HG03378 (cell line): Measurements from ENCODE around the gene TAOK1.
"Not testable (repeated sequence)": the region's sequence is repeated elsewhere in the genome, so short reads cannot be mapped to it uniquely, and the experiment has no call there.

Source experiments
- ATAC-seq: cut with Tn5 transposase; IDR thresholded peaks from one replicate; pipeline ENCODE4 v1.9.1; 2021; ENCODE audit warnings: mild to moderate bottlenecking, moderate library complexity; ENCODE audit not compliant: unreplicated experiment

The TAOK1 gene

DNA sequence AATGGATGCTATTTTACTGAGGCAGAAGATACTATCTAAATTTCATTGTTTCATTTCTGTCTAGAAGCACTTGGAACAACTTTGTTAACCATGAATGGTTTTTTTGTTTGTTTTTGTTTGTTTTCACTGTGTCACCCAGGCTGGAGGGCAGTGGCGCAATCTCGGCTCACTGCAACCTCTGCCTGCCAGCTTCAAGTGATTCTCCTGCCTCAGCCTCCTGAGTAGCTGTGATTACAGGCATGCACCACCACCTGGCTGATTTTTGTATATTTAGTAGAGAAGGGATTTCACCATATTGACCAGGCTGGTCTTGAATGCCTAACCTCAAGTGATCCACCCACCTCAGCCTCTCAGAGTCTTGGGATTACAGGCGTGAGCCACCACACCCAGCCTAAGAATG, 136.2 kb downstream of the TAOK1 start:
- ATAC-seq = no peak

DNA sequence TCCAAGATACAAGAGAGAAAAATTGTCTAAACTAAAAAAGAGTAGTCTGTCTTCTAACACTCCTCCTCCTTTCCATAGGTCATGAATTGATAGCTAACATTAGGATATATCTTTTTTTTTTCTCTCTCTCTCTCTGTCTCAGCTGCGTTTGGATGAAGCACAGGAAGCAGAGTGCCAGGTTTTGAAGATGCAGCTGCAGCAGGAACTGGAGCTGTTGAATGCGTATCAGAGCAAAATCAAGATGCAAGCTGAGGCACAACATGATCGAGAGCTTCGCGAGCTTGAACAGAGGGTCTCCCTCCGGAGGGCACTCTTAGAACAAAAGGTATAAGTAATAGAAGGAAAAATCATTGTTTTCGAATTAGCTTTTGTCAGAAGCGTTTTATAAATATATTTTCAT, 143.8 kb downstream of the TAOK1 start:
- ATAC-seq = no peak

DNA sequence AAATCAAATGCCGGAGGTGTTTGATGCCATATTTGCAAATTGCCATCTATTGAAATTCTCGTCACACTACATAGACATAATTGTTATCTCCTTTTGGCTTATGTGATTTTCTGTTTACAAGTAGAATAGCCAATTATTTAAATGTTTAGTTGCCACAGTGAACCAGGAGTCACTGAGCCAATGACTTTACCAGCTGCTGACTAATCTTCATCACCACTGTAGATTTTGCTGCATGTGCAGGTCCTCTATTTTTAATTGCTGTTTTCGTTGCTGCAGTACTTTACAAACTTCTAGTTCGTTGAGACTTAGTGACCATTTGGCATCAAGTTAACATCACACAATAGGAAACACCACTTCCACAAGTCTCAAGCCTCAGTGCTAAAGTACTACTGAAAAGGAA, 153.9 kb downstream of the TAOK1 start:
- no peak for ATAC-seq

DNA sequence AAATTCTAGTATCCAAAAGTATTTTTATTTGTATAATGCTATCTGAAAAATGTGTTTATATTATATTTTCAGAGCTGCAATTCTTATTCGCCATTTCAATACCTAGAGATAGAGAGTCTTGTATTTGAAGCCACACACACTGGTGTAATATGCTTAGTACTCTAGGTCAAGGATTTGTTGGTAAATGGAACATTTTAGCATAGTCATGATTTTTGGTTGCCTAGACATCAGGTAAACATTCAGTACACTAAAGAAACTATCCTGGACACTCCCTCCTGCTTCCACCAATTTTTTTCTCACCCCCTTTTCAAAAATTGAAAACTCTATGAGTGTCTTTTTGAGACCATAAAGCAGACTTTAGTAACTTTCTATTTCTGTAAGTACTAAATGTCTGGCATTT, 155.9 kb downstream of the TAOK1 start:
- no peak for ATAC-seq

DNA sequence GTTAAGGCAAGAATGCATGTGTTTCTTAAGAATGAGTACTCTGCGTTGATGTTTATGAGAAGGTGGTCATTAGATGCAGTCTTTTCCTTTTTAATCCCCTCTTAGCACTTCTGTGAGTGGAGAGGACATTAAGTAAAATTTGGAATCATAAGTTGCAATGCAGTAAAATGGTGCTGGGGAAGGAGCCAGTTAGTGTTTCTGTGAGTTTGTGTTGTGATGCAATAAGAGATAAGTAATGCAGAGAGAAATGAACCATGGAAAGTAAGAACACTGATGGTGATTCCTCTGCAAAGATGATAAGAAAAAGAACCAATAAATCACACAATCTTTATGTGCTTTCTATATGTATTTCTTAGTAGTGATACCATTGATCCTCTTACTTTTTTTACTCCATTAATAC, 156.7 kb downstream of the TAOK1 start:
- ATAC-seq = no peak

DNA sequence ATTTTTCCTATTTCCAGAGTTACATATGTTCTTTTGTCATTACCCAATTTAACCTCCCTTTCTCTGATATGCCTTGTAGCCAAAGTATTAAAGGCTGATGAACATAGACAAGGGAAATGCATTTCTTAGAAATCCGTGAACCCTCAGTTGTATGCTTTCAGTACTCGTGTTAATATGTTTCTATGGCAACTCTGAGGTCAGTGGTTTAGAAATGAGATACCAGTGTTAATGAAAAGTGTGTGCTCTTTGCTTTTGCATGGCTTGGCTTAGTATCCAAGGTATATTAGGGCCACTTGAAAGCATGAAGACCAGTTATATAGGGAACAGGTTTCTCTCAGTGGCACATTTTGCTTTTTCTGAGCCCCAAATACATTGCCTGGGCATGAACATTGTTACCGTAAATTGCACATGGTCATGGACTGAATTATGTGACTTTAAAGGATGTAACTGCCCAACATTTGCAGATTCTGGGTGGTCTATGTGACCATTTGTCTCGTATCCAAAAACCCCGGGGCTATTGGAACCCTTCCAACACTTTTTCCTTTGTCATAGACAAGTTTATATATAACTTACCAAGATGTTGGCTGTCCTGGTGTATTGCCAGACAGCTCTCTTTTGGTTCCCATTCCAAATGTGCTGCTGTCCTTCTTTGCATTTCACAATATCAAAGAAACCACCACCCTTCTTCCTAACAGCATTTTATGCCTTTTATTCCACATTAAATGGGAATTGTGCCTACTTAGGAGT, 159.2 kb downstream of the TAOK1 start:
- no peak for ATAC-seq

DNA sequence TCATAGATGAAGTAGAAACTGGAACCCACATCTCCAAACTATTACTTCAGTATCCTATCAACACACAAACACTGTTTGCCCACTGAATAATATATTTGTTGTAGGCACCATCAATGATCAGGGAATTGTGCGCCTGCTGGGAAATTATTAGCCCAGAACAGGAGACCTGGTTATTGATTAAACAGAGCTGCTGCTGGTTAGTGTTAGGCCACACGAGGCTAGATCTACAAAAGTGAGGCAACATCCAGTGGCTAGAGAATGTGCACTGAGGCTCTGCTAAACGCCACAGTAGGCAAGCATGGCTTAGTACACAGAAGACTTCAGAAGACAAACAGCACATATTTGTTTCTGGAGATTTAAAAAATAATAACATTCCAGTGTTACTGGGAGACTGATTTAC, 165.7 kb downstream of the TAOK1 start:
- ATAC-seq = no peak

DNA sequence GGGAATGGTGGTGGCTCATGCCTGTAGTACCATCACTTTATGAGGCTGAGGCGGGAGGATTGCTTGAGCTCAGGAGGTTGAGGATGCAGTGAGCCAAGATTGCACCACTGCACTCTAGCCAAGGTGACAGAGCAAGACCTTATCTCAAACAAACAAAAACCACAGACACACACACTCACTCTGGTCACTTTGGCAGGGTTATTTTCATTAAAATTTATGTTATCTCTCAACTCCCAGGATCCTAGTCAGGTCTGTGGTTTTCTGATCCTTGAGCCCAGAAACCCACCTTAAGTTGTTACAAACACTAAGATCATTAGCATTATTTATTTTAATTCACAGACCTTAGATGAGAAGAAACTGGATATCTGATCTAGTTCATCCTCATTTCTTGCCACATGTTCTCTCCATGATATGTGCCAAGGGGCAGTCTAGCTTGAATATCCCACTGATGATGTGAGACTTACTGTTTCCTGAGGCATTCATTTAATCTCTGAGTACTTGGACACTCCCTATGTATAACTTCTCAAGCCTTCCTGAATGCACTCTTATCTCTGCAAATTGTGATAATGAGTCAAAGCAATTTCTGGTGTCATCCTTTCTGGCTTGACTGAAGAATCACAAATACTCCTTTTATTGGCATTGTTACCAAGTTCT, 167.0 kb downstream of the TAOK1 start:
- ATAC-seq = no peak

DNA sequence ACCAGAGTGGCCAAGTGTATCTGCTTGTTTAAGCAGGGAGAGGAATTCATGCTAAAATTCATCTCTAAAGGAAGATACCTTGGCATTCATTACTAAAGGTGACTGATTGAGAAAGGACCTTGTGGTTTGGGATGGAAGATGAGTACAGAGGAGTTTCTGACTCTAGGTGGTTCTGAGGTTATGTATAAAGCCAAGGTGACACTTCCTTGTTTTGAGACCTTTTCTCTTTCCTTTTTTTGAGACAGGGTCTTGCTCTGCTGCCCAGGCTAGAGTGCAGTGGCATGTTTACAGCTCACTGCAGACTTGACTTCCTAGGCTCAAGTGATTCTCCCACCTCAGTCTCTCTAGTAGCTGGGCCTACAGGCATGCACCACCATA, 167.6 kb downstream of the TAOK1 start:
- no peak for ATAC-seq

DNA sequence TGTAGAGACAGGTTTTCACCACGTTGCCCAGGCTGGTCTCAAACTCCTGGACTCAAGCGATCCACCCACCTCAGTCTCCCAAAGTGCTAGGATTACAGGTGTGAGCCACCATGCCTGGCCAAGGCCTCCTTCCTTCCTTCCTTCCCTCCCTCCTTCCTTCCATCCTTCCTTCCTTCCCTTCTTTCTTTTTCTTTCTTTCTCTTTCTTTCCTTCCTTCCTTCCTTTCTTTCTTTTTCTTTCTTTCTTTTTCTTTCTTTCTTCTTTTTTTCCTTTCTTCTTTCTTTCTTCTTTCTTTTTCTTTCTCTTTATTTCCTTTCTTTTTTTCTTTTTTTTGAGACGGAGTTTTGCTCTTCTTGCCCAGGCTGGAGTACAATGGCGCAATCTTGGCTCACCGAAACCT, 168.0 kb downstream of the TAOK1 start:
- not testable (repeated sequence) for ATAC-seq

DNA sequence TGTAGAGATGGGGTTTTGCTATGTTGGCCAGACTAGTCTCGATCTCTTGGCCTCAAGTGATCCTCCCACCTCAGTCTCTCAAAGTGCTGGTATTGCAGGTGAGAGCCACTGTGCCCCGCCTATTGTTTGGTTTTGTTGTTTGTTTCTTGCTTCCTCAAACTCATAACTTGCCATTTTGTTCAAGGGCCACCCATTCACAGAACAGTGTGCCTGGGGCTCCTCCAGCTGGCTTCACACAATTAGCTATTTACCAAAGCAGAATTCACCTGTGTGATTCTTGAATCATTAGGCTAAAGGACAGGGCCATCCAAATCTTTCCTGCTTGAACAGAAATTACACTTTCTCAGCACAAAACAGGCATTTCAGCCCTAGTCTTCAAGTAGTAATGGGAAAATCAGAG, 169.5 kb downstream of the TAOK1 start:
- ATAC-seq = no peak

DNA sequence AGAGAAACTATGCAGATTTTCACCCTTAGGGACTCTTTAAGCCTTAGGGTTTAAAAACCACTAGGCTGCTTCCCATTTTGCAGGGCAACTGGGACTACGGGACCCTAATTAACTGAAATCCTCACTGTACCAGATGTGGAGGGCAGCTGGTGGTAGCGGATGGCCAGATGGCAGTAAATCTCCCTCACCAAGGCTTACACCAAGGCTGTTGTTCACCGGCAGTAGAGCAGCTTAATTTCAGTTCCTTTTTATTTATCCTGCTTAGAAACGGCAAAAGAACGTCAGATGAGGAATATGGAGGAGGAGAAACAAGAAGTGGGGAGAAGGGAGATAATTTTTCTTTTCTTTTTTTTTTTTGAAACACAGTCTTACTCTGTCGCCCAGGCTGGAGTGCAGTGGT, 170.2 kb downstream of the TAOK1 start:
- no peak for ATAC-seq

DNA sequence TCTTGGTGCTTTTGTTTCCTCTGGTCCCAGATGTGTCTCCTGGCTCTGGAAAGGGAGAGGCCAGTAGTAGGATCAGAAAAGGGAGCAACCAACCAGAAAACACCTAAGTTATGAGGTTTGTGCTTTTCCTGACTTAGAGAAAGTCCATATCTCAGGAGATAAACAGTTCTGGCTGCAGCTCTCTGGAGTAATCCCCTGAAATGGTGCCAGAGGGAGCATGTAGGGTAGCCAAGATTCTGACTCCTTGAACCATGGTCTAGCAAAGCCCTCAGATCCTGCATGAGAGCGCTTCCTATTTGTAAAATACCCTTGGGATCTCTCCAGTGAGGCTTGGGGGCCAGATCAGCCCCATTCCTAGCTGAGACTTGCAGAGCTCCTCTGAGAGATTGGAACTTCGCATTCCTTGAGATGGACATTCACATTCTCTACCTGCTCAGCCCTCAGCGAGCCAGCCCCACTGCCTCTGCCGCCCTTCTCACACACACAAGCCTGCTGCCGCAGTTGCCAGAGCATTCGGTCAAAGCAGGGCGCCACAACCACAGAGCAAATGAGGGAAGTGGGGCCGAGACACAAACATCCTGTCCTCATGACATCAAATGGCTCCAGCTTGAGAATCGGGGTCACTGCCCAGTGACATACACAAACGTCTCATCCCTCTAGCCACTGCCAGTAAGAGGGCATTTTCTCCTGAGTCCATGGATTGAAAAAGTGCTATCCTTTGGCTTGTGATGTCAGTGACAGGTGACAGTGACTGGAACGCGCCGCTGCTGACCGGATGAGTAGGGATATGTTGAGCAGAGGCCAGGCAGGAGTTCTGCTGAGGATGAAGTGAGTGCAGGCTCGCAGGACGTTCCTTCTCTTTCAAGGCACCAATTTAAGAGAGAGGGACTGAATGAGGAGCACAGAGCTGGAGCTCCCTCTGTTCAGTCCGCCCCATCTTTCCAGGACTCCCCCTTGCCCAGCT, 171.7 kb downstream of the TAOK1 start:
- ATAC-seq = no peak

DNA sequence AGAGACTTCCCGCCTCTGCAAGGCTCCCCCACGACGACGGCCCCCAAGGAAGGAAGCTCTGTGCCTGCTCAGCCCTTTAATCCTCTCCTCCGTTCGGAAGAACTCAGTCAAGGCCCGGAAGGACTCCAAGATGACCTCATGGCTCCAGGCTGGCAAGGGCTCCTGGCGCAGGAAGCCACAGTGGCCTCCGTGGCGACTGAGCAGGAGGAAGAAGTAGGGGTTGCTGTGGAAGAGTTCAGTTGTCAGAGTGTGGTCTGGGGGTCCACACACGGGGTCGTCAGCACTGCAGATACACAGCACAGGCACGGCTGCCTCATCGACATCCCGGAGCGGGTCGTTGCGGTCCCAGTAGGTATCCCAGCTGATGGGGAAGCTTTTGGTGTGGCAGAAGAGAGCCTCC, 172.5 kb downstream of the TAOK1 start:
- no peak for ATAC-seq

DNA sequence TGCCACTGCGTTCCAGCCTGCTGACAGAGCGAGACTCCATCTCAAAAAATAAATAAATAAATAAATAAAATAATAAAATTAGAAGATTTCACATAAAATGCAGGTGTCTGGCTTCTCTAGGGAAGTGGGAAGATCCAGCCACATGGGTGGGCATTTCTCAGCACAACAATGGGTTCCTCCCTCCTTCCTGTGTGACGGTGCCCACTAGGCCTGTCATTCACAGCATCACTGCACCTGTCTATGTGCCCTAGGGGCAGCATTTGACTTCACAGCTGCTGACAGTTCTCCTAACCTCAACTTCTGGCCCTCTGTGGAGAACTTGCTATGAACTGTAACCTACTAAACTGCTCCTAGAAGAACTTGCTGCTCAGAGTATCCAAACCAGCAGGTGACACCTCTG, 173.7 kb downstream of the TAOK1 start:
- ATAC-seq = no peak

DNA sequence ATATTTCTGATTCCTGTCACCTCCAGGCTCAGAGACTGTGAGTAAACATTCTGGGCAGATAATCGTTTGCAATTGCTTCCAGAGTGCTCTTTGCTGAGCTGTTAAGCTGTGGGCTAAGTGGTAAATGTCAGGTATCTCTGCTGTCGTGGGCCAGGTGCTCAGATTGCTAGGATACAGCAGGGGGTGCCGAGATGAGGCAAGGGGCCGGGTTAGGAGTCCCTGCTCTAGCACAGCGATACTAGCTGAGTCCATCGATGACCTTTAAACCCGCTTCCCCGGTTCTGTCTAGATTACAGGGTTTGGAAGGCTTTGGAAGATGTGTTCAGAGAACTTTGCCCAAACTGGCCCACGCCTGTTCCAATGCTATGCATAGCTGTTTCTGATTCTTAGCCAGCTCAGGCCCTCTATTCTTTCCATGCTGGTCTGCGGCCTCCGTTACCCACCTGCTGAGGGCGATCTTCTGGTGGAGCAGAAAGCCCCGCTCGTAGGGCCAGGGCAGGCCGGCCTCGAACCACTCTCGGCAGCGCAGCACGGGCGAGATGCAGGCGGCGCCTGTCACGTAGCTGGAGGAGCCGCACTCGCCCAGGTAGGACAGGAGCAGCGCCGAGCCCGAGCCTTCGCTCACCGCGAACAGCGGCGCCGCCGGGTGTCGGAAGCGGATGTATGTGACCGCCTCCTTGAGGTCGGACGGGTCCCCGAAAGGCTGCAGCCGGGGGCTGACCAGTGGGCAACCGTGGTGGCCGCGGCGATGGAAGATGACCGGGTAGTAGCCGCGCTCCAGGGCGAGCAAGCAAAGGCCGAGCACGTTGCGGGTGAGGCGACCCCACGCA, 175.7 kb downstream of the TAOK1 start:
- no peak for ATAC-seq

DNA sequence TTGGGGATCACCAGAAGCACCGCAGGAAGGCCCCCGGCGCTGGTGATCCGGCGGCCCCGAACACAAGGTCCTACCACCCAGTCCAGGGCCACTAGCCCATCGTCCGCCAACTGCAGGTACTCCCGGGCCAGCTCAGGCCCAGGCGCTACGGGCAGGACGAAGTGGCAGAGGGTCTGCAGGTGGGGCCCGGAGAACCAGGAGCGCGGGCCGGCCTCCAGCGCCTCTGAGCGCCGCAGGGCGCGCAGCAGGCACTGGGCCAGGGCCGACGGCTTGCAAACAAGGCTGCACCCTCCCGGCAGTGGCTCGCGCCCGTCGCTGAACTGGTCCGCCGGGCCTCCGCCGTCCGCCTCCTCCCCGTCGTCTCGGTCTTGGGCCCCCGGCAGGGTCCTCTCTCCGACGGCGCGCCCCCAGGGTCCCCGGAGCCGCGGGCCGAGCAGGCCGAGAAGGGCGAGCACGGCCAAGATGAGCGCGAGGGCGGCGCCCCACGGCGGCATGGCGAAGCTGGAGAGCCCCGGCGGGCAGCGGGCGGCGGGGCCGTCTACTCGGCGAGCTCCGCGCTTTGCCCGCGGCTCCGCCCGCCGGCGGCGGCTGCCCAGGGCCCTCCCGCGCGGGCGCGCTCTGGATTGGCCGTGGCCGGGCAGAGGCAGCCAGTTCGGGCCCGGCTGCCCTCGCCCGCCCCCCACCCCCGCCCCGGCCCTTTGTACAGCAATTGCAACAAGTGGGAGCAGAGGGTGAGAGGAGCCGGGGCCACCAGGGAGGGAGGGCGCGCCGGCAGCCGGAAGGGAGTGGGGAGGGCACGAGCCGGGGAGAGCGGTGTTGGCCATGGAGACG, 176.5 kb downstream of the TAOK1 start, which contains the start of gene ABHD15:
Gene ABHD15, minus strand, starts transcription at position 565 of the 831 bp plus-strand sequence. Its CDS starts 71 bp downstream, at position 494.
- ATAC-seq = no peak

DNA sequence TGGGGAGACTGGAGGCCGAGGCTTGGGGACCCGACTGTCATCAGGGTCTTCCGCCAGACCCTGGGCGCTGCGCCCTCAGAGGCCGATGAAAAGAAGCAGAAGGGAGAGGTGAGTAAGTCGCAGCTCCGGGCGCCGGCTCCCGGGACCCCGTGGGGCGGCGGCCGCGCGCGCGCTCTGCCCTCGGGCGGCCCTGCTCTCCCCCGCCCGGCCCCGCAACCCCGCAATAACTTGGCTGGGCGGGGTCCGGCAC, 177.1 kb downstream of the TAOK1 start:
- ATAC-seq = no peak

DNA sequence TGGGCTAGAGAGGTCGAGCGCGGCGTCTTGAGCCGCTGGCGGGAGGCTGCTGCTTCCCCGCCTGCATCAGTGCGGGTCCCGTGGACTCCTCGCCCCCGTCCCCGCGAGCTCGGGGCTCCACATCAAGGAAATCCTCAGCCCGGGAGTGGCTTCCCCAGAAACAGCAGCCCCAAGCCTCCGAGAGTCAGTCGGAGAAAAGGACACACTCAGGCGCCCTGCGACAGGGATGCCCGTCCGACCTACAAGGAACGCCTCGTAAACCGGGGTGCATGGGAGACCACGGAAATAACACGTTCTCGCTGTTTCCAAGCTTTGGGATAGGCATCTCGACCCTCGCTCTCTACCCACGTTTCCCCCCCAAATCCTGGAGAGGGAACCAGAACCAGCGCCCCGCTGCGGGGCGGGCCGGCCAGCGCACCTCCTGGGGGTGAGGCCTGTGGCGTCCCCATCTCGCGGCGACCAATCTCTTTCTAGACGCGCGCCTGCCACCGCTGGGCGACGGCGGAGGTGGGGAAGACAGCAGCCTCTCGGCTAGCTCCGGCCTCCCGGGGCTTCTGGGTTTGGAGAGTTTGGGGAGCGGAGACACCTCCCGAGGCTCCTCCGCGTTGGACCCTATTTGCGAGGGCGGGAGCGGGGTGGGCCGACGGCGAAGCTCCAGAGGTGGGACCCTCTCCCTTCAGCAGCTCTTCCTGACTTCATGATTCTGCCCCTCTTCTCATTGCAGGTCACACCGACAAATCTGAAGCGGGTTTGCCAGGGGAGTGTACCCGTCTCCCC, 177.6 kb downstream of the TAOK1 start:
- peak; percentile 33 for ATAC-seq
